K562 (cell line): ENCODE measurements around the gene IGF2R. TPM values are rescaled to one million over a fixed set of nuclear protein-coding genes. Genes with fewer than 3 reads are reported as not detected.

Experiments used
- CCNT2 ChIP-seq: IDR thresholded peaks from 2 replicates; pipeline ENCODE4 v1.6.1; 2011; ENCODE audit warnings: borderline replicate concordance, low read depth, mild to moderate bottlenecking, moderate library complexity, mixed read lengths, low read length; ENCODE audit not compliant: insufficient read length; ENCODE audit errors: extremely low read depth
- CTBP1 ChIP-seq: fragments of 450-650 bp; IDR thresholded peaks from 2 replicates; pipeline ENCODE4 v1.6.1; 2016; ENCODE audit warnings: borderline replicate concordance
- DACH1 ChIP-seq: fragments of 450-650 bp; IDR thresholded peaks from 2 replicates; pipeline ENCODE4 v1.6.1; 2018; ENCODE audit not compliant: partially characterized antibody
- ELF1 ChIP-seq: fragments of 200-800 bp; sonication (Bioruptor generic); IDR thresholded peaks from 2 replicates; pipeline ENCODE4 v1.6.1; 2016; ENCODE audit warnings: missing genetic modification characterization, missing compliant biosample characterization
- EP400 ChIP-seq: fragments of 450-650 bp; IDR thresholded peaks from 2 replicates; pipeline ENCODE4 v1.6.1; 2017; ENCODE audit warnings: antibody characterized with exemption, mild to moderate bottlenecking, moderate library complexity
- FOXJ3 ChIP-seq: sonication (generic); formaldehyde crosslinking; IDR thresholded peaks from 2 replicates; pipeline ENCODE4 v1.4.0; 2020; ENCODE audit warnings: mild to moderate bottlenecking, missing genetic modification reagents
- JUN ChIP-seq, 2 experiments: sonication (generic) in 1 of 2; formaldehyde crosslinking in 1 of 2; IDR thresholded peaks; 2 replicates each; pipeline versions ENCODE4 v1.6.1 to v1.8.0; 2012 to 2022; ENCODE audit warnings: borderline replicate concordance in 2 of 2, mild to moderate bottlenecking in 2 of 2, improper control_type of control experiment in 1 of 2, low read depth in 1 of 2, low read length in 1 of 2, missing genetic modification reagents in 1 of 2
- NFE2 ChIP-seq: IDR thresholded peaks from 2 replicates; pipeline ENCODE4 v1.6.1; 2014; ENCODE audit warnings: antibody characterized with exemption, low read depth
- NUFIP1 ChIP-seq: fragments of 450-650 bp; IDR thresholded peaks from 2 replicates; pipeline ENCODE4 v1.6.1; 2018; ENCODE audit not compliant: partially characterized antibody
- RAD21 ChIP-seq, 2 experiments: fragments of 250-450 bp in 1 of 2; fragments of 450-650 bp in 1 of 2; sonication (Bioruptor Pico) in 1 of 2; formaldehyde crosslinking in 1 of 2; IDR thresholded peaks in 1 of 2; conservative IDR thresholded peaks in 1 of 2; 2 replicates each; pipeline versions ENCODE4 v1.4.0 to v1.8.0; 2020 to 2022; ENCODE audit warnings: mild to moderate bottlenecking in 2 of 2, moderate library complexity in 1 of 2
- SETDB1 ChIP-seq: IDR thresholded peaks from one replicate; pipeline ENCODE4 v1.6.1; 2012; ENCODE audit warnings: low read length, control low read depth, inconsistent platforms
- SNRNP70 ChIP-seq: fragments of 200-400 bp; formaldehyde crosslinking; optimal IDR thresholded peaks from 2 replicates; pipeline ENCODE3; 2017; ENCODE audit warnings: low read depth, low read length
- TBP ChIP-seq: optimal IDR thresholded peaks from 2 replicates; pipeline ENCODE3; 2011; ENCODE audit warnings: low read depth, low read length, improper control_type of control experiment
- U2AF1 ChIP-seq: fragments of 200-400 bp; formaldehyde crosslinking; optimal IDR thresholded peaks from 2 replicates; pipeline ENCODE3; 2017; ENCODE audit warnings: mild to moderate bottlenecking, low read depth, low read length, moderate library complexity
- ZC3H4 ChIP-seq: sonication (generic); formaldehyde crosslinking; IDR thresholded peaks from 2 replicates; pipeline ENCODE4 v1.9.0; 2021; ENCODE audit warnings: missing genetic modification reagents, borderline replicate concordance
- ZFPM2 ChIP-seq: fragments of 250-450 bp; sonication (Bioruptor Pico); IDR thresholded peaks from 2 replicates; pipeline ENCODE4 v1.5.1; 2022; ENCODE audit warnings: mild to moderate bottlenecking
- ZNF12 ChIP-seq: sonication (generic); formaldehyde crosslinking; IDR thresholded peaks from 2 replicates; pipeline ENCODE4 v1.4.0; 2020; ENCODE audit warnings: mild to moderate bottlenecking, missing genetic modification reagents
- ZNF280B ChIP-seq: fragments of 250-450 bp; sonication (Bioruptor Pico); IDR thresholded peaks from 2 replicates; pipeline ENCODE4 v1.5.1; 2021; ENCODE audit warnings: mild to moderate bottlenecking
- ZNF282 ChIP-seq: sonication (generic); formaldehyde crosslinking; IDR thresholded peaks from 2 replicates; pipeline ENCODE4 v1.8.1; 2023; ENCODE audit warnings: missing genetic modification reagents
- ZNF696 ChIP-seq: fragments of 250-450 bp; sonication (Bioruptor Pico); conservative IDR thresholded peaks from 2 replicates; pipeline ENCODE4 v1.4.0; 2020; ENCODE audit warnings: mild to moderate bottlenecking, moderate library complexity
- ZNF785 ChIP-seq: fragments of 250-450 bp; sonication (Bioruptor Pico); IDR thresholded peaks from 2 replicates; pipeline ENCODE4 v1.4.0; 2020; ENCODE audit warnings: mild to moderate bottlenecking
- polyA plus RNA-seq, 8 experiments: library from polyadenylated mRNA; depleted of rRNA in 4 of 8; stranded (reverse) in 5 of 8; unstranded in 3 of 8; fragments of >200 nt; fragmentation: Nextera tagmentation in 2 of 8; fragmentation: Illumina TruSeq in 1 of 8; extraction: Ambion mirVana in 2 of 8; extraction: Trizol in 1 of 8; gene quantifications; 2 replicates each; pipeline versions ENCODE4 v1.2.1 to v1.2.3, GENCODE V29; 2011 to 2014; ENCODE audit warnings: inconsistent platforms in 1 of 8, missing spikeins in 1 of 8
- total RNA-seq, 7 experiments: library from RNA; depleted of rRNA in 6 of 7; stranded (reverse); fragments of >200 nt in 6 of 7; fragmentation: Illumina TruSeq in 2 of 7; extraction: Trizol in 2 of 7; gene quantifications; 2 replicates each; pipeline versions ENCODE4 v1.2.1 to v1.2.3, GENCODE V29; 2011 to 2021; ENCODE audit warnings: low replicate concordance in 1 of 7
- TF ChIP-seq, protein P1 (sequence below): sonication (generic); formaldehyde crosslinking; IDR thresholded peaks from 2 replicates; pipeline ENCODE4 v1.8.1; 2023; ENCODE audit warnings: mild to moderate bottlenecking, missing genetic modification reagents
- TF ChIP-seq, protein P2 (sequence below): IDR thresholded peaks from 2 replicates; pipeline ENCODE4 v1.6.1; 2012; ENCODE audit warnings: low read depth, low read length, improper control_type of control experiment, borderline replicate concordance

IGF2R gene
- total and polyA plus RNA-seq, 9 of the 15 experiments (the other 6 are each of a cell fraction or from before 2014, with no cell fraction given) = 3.5 to 92.3 (median 34.5) TPM

DNA sequence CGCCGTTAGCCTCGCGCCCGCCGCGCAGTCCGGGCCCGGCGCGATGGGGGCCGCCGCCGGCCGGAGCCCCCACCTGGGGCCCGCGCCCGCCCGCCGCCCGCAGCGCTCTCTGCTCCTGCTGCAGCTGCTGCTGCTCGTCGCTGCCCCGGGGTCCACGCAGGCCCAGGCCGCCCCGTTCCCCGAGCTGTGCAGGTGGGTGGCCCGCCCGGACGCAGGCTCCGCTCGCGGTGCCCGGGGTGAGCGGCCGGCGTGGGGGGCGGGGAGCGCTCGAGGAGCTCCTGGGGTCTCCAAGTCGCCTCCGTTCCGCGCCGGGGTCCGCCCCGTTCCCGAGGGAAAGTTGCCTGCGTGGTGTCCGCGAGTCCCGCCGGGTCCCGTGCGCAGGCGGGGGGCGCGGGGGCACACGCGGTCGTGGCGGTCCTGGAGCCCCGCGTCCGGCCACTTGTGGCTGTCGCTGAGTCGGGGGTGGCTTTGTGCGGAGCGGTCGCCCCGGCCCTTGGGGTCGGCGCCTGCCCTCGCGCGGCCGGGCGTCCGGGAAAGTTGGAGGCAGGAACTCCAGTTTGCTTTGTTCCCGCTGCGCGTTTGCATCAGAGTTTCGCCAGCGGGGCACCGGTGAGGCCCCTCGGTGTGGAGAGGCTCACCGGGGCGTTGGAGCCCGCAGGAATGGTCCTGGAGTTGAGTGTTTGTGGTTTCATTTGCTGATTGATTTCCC is 476 bp downstream of the IGF2R start (continued):
- TF ChIP-seq JUN (IDR thresholded peaks at IDR 0.05; ENCODE audit: borderline replicate concordance, low read depth, low read length) (no peak), JUN (CRISPR knock-in tag; IDR thresholded peaks at IDR 0.05; ENCODE audit: borderline replicate concordance) (no peak; the same call in 1 of the 2 replicates), ZC3H4 (CRISPR knock-in tag) (peak; percentile 97), CTBP1 (peak; percentile 14; the same call in 1 of the 2 replicates), DACH1 (no peak), EP400 (no peak), FOXJ3 (no peak), ZNF282 (CRISPR knock-in tag) (no peak), ZNF785 (CRISPR knock-in tag) (no peak), ELF1 (tag) (no peak), U2AF1 (peak; percentile 68), NFE2 (no peak), CCNT2 (peak; percentile 74), ZFPM2 (CRISPR knock-in tag) (no peak), RAD21 (CRISPR knock-in tag; conservative IDR thresholded peaks at IDR 0.05 in 1 of 2, IDR thresholded peaks at IDR 0.05 in 1 of 2) (peak; percentile 0 to 6; a peak in 1 of 4 replicates), SNRNP70 (no peak), SETDB1 (no peak), NUFIP1 (no peak), ZNF12 (no peak), TBP (no peak), ZNF696 (CRISPR knock-in tag) (no peak), ZNF280B (CRISPR knock-in tag) (no peak)
- TF ChIP-seq, protein P1, sequence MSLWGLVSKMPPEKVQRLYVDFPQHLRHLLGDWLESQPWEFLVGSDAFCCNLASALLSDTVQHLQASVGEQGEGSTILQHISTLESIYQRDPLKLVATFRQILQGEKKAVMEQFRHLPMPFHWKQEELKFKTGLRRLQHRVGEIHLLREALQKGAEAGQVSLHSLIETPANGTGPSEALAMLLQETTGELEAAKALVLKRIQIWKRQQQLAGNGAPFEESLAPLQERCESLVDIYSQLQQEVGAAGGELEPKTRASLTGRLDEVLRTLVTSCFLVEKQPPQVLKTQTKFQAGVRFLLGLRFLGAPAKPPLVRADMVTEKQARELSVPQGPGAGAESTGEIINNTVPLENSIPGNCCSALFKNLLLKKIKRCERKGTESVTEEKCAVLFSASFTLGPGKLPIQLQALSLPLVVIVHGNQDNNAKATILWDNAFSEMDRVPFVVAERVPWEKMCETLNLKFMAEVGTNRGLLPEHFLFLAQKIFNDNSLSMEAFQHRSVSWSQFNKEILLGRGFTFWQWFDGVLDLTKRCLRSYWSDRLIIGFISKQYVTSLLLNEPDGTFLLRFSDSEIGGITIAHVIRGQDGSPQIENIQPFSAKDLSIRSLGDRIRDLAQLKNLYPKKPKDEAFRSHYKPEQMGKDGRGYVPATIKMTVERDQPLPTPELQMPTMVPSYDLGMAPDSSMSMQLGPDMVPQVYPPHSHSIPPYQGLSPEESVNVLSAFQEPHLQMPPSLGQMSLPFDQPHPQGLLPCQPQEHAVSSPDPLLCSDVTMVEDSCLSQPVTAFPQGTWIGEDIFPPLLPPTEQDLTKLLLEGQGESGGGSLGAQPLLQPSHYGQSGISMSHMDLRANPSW (CRISPR knock-in tag) = peak; percentile 89
- TF ChIP-seq, protein P2, sequence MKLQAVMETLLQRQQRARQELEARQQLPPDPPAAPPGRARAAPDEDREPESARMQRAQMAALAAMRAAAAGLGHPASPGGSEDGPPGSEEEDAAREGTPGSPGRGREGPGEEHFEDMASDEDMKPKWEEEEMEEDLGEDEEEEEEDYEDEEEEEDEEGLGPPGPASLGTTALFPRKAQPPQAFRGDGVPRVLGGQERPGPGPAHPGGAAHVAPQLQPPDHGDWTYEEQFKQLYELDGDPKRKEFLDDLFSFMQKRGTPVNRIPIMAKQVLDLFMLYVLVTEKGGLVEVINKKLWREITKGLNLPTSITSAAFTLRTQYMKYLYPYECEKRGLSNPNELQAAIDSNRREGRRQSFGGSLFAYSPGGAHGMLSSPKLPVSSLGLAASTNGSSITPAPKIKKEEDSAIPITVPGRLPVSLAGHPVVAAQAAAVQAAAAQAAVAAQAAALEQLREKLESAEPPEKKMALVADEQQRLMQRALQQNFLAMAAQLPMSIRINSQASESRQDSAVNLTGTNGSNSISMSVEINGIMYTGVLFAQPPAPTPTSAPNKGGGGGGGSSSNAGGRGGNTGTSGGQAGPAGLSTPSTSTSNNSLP = 0 out of 2 replicates have a peak, but pooled peaks have one; percentile 6
